CD4-positive, alpha-beta T cell treated with Interferon alpha-2 for 1 hour (primary cell): Measurements from ENCODE around the gene SPINDOC.
"Not testable (repeated sequence)": the region's sequence is repeated elsewhere in the genome, so short reads cannot be mapped to it uniquely, and the experiment has no call there.

ENCODE experiments used
- DNase-seq, 2 donors: peaks; one replicate each; pipeline ENCODE4 v3.0.0-alpha.2; 2020 to 2022

The SPINDOC gene

DNA sequence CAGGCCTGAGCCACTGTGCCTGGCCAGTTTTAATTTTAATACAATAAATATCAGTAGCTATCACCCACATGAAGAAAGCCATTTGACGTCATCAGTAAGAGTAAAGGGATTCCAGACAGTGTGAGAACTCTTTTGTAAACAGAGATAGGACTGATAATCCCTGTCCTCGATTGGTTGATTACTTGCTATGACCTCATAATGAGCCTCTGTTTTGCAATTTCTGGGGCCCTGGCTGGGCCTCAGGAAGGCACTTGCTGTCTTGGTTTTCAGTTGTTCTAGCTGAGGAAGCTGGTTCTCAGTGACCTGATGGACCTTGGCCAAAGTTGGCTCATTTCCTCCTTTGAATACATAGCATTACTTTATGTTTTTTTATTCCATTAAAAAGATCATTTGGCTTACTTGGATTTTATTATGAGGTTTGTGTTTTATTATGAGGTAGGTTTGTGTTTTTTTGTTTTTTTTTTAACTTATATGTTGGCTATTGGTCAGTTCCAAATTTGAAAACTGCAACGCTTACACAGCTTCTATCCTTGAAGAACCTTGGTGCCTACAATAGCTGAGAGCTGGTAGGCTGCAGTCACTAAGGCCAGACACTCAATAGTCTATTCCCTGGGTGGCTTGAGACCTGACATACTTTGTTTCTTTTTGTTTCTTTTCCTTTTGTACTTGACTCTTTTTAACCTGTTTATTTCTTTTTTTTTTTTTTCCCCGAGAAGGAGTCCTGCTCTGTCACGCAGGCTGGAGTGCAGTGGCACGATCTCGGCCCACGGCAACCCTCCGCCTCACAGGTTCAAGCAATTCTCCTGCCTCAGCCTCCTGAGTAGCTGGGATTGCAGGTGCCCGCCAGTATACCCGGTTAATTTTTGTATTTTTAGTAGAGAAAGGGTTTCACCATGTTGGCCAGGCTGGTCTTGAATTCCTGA is 45.6 kb downstream of the SPINDOC start:
- DNase-seq: peak in 1 of 2 donors; percentile 52

GRCh38 chr11:63862923-63863322 is 49.7 kb downstream of the SPINDOC start:
- no peak for DNase-seq

- DNase-seq: not testable (repeated sequence)
Observed at GRCh38 chr11:63863620-63864019, 50.4 kb downstream of the SPINDOC start.

- DNase-seq: peak; percentile 62 to 80
Observed at GRCh38 chr11:63866211-63866610, 53.0 kb downstream of the SPINDOC start.

DNA sequence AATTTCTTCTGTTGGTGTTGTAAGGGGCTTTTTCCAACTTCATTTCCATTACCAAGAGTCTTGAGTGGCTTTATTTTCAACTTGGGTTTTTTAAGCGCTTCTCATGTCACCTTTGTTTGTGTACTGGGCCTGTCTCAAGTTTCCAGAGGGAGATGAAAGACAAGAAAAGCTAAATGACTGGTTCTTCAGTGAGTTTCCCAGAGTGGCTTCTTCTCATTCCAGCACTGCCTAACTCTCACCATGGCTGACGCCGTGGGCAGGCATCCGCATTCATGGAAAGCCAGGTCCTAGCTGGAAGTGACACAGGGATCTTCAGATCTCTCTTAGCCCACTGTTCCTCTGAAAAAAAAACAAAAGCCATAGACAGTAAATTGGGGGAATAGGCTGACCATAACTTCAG is 54.3 kb downstream of the SPINDOC start:
- DNase-seq: no peak

- DNase-seq: no peak
Observed at GRCh38 chr11:63868399-63869064, 55.3 kb downstream of the SPINDOC start.

DNA sequence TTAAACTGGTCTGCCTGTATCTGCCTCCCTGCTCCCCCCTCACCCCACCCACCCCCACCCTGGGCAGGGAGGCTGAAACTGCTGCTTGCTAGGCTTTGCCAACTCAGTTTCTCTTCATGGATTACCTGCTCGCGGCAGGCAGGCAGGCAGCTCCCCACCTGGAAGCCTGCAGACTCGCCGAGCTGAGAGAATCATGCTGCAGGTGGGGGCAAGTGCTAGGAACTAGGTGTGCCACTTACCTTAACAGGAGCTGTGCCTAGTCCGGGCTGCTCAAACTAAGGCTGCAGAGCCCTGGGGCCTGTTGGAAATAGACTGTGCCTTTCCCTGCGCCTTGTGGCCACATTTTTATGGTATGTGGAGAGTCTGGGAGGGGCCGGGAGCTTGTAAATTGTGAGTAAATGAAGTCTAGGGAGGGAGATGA is 55.9 kb downstream of the SPINDOC start:
- DNase-seq: no peak

GRCh38 chr11:63869683-63870082 is 56.4 kb downstream of the SPINDOC start:
- peak; percentile 15 to 55 for DNase-seq

DNA sequence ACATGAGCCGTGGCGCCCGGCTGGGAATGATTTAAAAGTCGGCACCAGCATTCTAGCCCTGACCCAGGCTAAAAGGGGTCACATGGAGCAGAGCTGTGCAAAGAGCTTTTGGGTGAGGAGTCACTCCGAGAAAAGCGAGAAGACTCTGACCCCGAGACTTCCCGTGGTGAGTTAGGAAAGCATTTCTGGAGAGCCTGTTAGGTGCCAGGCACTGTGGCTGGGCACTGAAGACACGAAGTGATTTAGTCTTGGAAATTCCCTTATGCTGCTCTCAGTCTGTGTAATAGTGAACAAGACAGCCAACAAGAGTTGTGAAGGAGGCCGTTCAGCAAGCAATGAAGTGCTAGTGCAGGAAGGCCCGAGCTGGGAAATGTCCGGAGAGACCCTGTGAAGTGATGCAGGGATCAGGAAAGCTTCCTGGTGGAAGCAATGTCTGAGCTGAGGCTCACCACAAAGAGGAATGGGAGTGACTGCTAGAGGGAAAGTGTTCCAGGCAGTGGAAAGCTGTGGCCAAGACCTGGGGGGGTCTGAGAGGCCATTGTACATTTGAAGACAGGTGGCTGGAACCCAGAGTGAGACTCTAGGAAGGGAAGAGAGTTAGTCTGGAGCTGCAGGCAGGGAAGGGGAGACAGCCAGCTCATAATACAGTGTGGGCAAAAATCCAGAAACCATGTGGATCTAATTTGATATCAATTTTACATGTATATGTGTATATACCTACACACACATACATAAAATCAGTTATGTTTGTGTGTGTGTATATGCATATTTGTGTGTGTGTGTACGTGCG is 57.3 kb downstream of the SPINDOC start:
- no peak for DNase-seq

DNA sequence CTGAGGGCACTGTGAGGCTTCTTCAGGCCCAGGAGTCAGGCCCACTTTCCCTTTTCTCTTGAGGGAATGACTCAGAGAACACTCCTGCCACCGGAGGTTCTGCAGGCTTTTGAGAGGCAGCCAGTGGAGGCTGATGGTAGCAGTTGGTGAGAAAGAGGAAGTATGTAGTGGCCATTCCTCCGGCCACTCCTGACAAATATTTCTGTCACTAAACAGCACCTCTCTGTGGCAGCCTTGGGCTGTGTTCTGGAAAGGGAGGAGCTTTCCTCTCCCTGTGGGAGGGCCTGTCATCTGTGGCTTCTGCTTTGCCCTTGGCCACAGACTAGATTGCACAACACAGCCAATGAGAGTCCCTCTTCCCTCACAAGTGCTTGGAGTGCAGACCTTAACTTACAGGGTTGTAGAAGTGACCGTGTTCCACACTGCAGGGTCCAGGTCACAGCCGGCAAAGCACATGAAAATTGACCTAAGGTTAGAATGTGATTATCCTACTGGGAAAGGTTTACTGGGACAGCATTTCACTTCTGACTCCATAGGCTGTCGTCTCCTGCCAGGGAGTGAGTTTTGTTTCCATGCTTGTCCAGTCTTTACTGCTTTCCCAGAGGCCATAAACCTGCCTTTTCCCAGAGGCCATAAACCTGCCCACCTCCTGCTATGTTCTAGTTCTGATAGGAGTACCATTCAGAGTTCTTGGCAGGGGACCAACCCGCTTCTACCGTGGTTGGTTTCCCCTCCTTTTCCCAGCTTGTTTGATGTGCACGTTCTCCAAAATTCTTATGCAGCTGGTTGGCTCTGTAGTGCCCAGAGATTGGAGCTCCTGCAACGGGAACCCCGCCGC is 58.9 kb downstream of the SPINDOC start:
- DNase-seq: peak; percentile 64 to 80

DNA sequence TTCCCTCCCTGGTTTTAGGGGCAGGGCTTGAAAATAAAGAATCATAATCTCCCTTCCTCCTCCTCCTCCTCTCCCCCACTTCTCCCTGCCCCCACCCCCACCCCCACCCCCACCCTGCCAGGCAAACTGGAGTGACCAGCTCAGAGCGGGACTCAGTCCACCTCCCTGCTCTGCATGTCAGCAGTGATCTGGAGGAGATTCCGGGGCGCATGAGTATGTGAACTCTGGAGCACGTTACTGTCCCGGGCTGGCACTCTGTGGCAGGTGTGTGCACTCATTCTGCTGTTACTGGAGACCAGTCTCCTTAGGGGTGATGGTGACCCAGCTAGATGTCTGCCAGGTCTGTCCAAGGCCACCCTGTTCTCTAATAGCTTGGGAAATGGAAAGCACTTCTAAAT is 59.5 kb downstream of the SPINDOC start:
- no peak for DNase-seq

- DNase-seq: no peak
Observed at GRCh38 chr11:63873311-63873710, 60.1 kb downstream of the SPINDOC start.

DNA sequence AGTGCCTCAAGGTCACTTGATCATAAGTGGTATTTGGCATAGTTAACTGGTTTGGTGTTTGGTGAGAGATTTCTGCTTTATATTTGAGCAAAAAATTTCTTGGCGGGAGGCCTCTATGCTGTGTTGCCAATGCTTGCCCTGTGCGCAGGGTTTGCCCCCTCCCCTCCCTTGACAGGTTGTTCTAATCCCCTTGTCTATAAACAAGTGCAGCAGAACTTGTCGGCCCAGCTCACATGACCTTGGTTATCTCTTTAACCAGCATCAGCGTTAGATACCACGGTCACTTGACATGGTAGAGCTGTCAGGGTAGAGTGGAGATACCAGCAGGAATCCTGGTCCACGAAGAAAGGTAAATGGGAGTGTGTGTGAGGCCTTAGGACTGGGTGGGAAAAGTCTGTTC is 61.3 kb downstream of the SPINDOC start:
- no peak for DNase-seq

GRCh38 chr11:63875506-63876065 is 62.3 kb downstream of the SPINDOC start:
- DNase-seq: no peak

DNA sequence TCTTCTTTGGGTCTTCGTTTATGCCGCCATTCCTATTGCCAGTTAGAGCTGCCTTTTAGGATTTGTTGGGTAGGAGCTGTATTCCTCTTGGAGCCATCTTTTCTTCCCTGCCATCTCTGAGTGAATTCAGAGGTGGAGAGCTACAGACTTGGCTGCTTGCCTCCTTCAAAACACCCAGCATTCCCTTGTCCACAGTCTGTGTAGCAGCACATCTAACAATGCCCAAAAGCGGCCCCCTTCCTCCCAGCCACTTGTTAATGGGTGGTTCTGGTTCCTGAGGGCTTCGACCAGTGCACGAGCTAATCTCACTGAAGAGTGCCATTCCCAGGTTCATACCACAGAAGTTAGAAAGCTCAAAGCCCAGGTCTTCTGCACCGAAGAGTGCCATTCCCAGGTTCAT is 63.4 kb downstream of the SPINDOC start:
- DNase-seq: no peak
